HepG2 (cell line): ENCODE results near the gene SFXN5. TPM values are rescaled to one million over a fixed set of nuclear protein-coding genes. Genes with fewer than 3 reads are reported as not detected.

Experiments used
- FOSL2 ChIP-seq: sonication (generic); formaldehyde crosslinking; IDR thresholded peaks from 2 replicates; pipeline ENCODE4 v1.4.0; 2020; ENCODE audit warnings: missing genetic modification reagents
- MATR3 ChIP-seq: sonication (generic); formaldehyde crosslinking; IDR thresholded peaks from 2 replicates; pipeline ENCODE4 v1.4.0; 2020; ENCODE audit warnings: missing genetic modification reagents
- MTF1 ChIP-seq: sonication (generic); formaldehyde crosslinking; IDR thresholded peaks from 2 replicates; pipeline ENCODE4 v1.5.0; 2020; ENCODE audit warnings: missing genetic modification reagents
- MXD4 ChIP-seq: IDR thresholded peaks from 2 replicates; pipeline ENCODE4 v1.6.1; 2016; ENCODE audit warnings: mild to moderate bottlenecking, missing biosample characterization, missing genetic modification reagents
- MYC ChIP-seq: sonication (generic); formaldehyde crosslinking; IDR thresholded peaks from 2 replicates; pipeline ENCODE4 v1.9.0; 2021; ENCODE audit warnings: missing genetic modification reagents, borderline replicate concordance
- REL ChIP-seq: sonication (generic); formaldehyde crosslinking; conservative IDR thresholded peaks from 2 replicates; pipeline ENCODE4 v1.8.0; 2022; ENCODE audit warnings: mild to moderate bottlenecking, missing genetic modification reagents, moderate library complexity
- SMC3 ChIP-seq: IDR thresholded peaks from 2 replicates; pipeline ENCODE4 v1.6.1; 2011; ENCODE audit warnings: low read length, improper control_type of control experiment
- TCF7L2 ChIP-seq: IDR thresholded peaks from 2 replicates; pipeline ENCODE4 v1.6.1; 2011; ENCODE audit warnings: mild to moderate bottlenecking, low read depth, low read length, moderate library complexity
- ZBTB7A ChIP-seq: sonication (generic); formaldehyde crosslinking; IDR thresholded peaks from 2 replicates; pipeline ENCODE4 v1.8.0; 2022; ENCODE audit warnings: mild to moderate bottlenecking, missing genetic modification reagents
- ZFP41 ChIP-seq: sonication (generic); formaldehyde crosslinking; IDR thresholded peaks from 2 replicates; pipeline ENCODE4 v1.4.0; 2020; ENCODE audit warnings: mild to moderate bottlenecking, missing genetic modification reagents, borderline replicate concordance
- ZNF382 ChIP-seq: sonication (generic); formaldehyde crosslinking; IDR thresholded peaks from 2 replicates; pipeline ENCODE4 v1.5.0; 2020; ENCODE audit warnings: missing genetic modification reagents, mild to moderate bottlenecking, borderline replicate concordance
- ZNF460 ChIP-seq: sonication (generic); formaldehyde crosslinking; IDR thresholded peaks from 2 replicates; pipeline ENCODE4 v1.5.1; 2020; ENCODE audit warnings: missing genetic modification reagents, mild to moderate bottlenecking, borderline replicate concordance
- ZNF674 ChIP-seq: sonication (generic); formaldehyde crosslinking; IDR thresholded peaks from 2 replicates; pipeline ENCODE4 v1.5.0; 2020; ENCODE audit warnings: low read depth, mild to moderate bottlenecking, missing genetic modification reagents
- ZSCAN20 ChIP-seq: sonication (generic); formaldehyde crosslinking; IDR thresholded peaks from 2 replicates; pipeline ENCODE4 v1.4.0; 2020; ENCODE audit warnings: missing genetic modification reagents, mild to moderate bottlenecking, borderline replicate concordance
- polyA plus RNA-seq, 8 experiments: library from polyadenylated mRNA; depleted of rRNA in 3 of 8; stranded (reverse) in 7 of 8; unstranded in 1 of 8; fragments of >200 nt; fragmentation: Illumina TruSeq in 4 of 8; extraction: Trizol in 4 of 8; gene quantifications; 2 replicates each; pipeline versions ENCODE4 v1.2.1 to v1.2.3, GENCODE V29; 2011 to 2016; ENCODE audit warnings: low read depth in 4 of 8, missing spikeins in 1 of 8, mixed read lengths in 1 of 8; ENCODE audit not compliant: insufficient read depth in 1 of 8
- total RNA-seq, 5 experiments: library from RNA; depleted of rRNA; stranded (reverse); fragments of >200 nt; fragmentation: Illumina TruSeq; extraction: Trizol; gene quantifications; 2 replicates each; pipeline ENCODE4 v1.2.3, GENCODE V29; 2016; ENCODE audit warnings: low read depth in 1 of 5
- TF ChIP-seq, protein P1 (sequence below): sonication (generic); formaldehyde crosslinking; IDR thresholded peaks from 2 replicates; pipeline ENCODE4 v1.4.0; 2020; ENCODE audit warnings: missing genetic modification reagents
- TF ChIP-seq, protein P2 (sequence below): sonication (generic); formaldehyde crosslinking; IDR thresholded peaks from 2 replicates; pipeline ENCODE4 v1.8.1; 2023; ENCODE audit warnings: missing genetic modification reagents, mild to moderate bottlenecking, borderline replicate concordance
- TF ChIP-seq, protein P3 (sequence below): sonication (generic); formaldehyde crosslinking; IDR thresholded peaks from 2 replicates; pipeline ENCODE4 v1.5.0; 2020; ENCODE audit warnings: mild to moderate bottlenecking, missing genetic modification reagents, borderline replicate concordance
- TF ChIP-seq, protein P4 (sequence below): sonication (generic); formaldehyde crosslinking; IDR thresholded peaks from 2 replicates; pipeline ENCODE4 v1.4.0; 2020; ENCODE audit warnings: mild to moderate bottlenecking, missing genetic modification reagents
- TF ChIP-seq, protein P5 (sequence below): IDR thresholded peaks from 2 replicates; pipeline ENCODE4 v1.6.1; 2016; ENCODE audit warnings: missing compliant biosample characterization, missing genetic modification reagents, borderline replicate concordance
- TF ChIP-seq, protein P6 (sequence below): IDR thresholded peaks from 2 replicates; pipeline ENCODE4 v1.6.1; 2016; ENCODE audit warnings: mild to moderate bottlenecking, missing biosample characterization, missing genetic modification reagents

The SFXN5 gene
- total and polyA plus RNA-seq, 2 of the 13 experiments (the other 11 are each of a cell fraction or from before 2014, with no cell fraction given) = 34.9 to 37.4 TPM

DNA sequence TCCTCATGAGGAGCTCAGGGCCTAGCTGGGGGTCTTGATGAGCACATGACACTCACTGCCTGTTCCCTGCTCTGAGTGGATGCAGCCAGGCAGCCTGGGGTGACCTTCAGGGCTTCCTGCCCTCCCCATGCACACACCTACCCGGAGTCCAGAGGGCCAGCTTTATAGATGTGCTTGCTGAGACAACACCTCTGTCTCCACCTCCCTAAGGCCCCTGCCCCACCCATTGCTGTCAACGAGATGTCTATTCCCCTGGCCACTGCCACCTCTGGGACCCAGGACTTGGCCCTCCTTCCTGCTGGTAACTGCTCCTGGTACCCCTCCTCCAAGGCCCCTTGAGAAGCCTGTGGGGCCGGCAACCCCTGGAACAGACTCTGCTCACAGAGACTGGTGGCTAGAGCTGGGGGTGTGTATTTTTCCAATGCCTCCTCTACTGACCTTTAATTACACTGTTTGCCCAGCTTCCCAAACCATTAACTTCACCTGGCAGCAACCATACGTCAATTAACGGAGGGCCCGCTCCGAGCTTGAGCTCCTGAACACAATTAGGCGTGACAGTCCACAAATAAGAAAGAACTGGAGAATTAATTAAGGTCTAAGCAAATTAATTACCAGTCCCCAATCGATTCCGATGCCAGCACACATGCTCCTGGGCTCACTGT, 87.9 kb downstream of the SFXN5 start (continued):
- TF ChIP-seq, protein P1, sequence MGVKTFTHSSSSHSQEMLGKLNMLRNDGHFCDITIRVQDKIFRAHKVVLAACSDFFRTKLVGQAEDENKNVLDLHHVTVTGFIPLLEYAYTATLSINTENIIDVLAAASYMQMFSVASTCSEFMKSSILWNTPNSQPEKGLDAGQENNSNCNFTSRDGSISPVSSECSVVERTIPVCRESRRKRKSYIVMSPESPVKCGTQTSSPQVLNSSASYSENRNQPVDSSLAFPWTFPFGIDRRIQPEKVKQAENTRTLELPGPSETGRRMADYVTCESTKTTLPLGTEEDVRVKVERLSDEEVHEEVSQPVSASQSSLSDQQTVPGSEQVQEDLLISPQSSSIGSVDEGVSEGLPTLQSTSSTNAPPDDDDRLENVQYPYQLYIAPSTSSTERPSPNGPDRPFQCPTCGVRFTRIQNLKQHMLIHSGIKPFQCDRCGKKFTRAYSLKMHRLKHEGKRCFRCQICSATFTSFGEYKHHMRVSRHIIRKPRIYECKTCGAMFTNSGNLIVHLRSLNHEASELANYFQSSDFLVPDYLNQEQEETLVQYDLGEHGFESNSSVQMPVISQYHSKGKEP (CRISPR knock-in tag) = no peak
- TF ChIP-seq MATR3 (CRISPR knock-in tag) = no peak
- TF ChIP-seq, protein P2, sequence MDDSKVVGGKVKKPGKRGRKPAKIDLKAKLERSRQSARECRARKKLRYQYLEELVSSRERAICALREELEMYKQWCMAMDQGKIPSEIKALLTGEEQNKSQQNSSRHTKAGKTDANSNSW (CRISPR knock-in tag) = no peak
- TF ChIP-seq MTF1 (CRISPR knock-in tag) = no peak
- no peak for TF ChIP-seq SMC3
- TF ChIP-seq, protein P3, sequence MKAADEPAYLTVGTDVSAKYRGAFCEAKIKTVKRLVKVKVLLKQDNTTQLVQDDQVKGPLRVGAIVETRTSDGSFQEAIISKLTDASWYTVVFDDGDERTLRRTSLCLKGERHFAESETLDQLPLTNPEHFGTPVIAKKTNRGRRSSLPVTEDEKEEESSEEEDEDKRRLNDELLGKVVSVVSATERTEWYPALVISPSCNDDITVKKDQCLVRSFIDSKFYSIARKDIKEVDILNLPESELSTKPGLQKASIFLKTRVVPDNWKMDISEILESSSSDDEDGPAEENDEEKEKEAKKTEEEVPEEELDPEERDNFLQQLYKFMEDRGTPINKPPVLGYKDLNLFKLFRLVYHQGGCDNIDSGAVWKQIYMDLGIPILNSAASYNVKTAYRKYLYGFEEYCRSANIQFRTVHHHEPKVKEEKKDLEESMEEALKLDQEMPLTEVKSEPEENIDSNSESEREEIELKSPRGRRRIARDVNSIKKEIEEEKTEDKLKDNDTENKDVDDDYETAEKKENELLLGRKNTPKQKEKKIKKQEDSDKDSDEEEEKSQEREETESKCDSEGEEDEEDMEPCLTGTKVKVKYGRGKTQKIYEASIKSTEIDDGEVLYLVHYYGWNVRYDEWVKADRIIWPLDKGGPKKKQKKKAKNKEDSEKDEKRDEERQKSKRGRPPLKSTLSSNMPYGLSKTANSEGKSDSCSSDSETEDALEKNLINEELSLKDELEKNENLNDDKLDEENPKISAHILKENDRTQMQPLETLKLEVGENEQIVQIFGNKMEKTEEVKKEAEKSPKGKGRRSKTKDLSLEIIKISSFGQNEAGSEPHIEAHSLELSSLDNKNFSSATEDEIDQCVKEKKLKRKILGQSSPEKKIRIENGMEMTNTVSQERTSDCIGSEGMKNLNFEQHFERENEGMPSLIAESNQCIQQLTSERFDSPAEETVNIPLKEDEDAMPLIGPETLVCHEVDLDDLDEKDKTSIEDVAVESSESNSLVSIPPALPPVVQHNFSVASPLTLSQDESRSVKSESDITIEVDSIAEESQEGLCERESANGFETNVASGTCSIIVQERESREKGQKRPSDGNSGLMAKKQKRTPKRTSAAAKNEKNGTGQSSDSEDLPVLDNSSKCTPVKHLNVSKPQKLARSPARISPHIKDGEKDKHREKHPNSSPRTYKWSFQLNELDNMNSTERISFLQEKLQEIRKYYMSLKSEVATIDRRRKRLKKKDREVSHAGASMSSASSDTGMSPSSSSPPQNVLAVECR (CRISPR knock-in tag) = peak; percentile 48; the same call in 1 of the 2 replicates
- no peak for TF ChIP-seq ZNF382
- TF ChIP-seq, protein P4, sequence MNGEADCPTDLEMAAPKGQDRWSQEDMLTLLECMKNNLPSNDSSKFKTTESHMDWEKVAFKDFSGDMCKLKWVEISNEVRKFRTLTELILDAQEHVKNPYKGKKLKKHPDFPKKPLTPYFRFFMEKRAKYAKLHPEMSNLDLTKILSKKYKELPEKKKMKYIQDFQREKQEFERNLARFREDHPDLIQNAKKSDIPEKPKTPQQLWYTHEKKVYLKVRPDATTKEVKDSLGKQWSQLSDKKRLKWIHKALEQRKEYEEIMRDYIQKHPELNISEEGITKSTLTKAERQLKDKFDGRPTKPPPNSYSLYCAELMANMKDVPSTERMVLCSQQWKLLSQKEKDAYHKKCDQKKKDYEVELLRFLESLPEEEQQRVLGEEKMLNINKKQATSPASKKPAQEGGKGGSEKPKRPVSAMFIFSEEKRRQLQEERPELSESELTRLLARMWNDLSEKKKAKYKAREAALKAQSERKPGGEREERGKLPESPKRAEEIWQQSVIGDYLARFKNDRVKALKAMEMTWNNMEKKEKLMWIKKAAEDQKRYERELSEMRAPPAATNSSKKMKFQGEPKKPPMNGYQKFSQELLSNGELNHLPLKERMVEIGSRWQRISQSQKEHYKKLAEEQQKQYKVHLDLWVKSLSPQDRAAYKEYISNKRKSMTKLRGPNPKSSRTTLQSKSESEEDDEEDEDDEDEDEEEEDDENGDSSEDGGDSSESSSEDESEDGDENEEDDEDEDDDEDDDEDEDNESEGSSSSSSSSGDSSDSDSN (CRISPR knock-in tag) = no peak
- no peak for TF ChIP-seq ZBTB7A (CRISPR knock-in tag)
- no peak for TF ChIP-seq ZFP41
- TF ChIP-seq ZNF460 = no peak
- TF ChIP-seq TCF7L2 = no peak
- TF ChIP-seq, protein P5, sequence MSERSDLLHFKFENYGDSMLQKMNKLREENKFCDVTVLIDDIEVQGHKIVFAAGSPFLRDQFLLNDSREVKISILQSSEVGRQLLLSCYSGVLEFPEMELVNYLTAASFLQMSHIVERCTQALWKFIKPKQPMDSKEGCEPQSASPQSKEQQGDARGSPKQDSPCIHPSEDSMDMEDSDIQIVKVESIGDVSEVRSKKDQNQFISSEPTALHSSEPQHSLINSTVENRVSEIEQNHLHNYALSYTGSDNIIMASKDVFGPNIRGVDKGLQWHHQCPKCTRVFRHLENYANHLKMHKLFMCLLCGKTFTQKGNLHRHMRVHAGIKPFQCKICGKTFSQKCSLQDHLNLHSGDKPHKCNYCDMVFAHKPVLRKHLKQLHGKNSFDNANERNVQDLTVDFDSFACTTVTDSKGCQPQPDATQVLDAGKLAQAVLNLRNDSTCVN = no peak
- TF ChIP-seq MXD4 = 0 out of 2 replicates have a peak, but pooled peaks have one; percentile 15
- TF ChIP-seq MYC = peak; percentile 3; the same call in 1 of the 2 replicates
- no peak for TF ChIP-seq ZNF674 (CRISPR knock-in tag)
- TF ChIP-seq FOSL2 (CRISPR knock-in tag) = 0 out of 2 replicates have a peak, but pooled peaks have one; percentile 8
- TF ChIP-seq, protein P6, sequence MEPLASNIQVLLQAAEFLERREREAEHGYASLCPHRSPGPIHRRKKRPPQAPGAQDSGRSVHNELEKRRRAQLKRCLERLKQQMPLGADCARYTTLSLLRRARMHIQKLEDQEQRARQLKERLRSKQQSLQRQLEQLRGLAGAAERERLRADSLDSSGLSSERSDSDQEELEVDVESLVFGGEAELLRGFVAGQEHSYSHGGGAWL (CRISPR knock-in tag) = no peak
- TF ChIP-seq ZSCAN20 (CRISPR knock-in tag) = no peak
- TF ChIP-seq REL (CRISPR knock-in tag) = no peak
